HepG2 (cell line): ENCODE results near the gene AARS2. TPM values are rescaled to one million over a fixed set of nuclear protein-coding genes. Genes with fewer than 3 reads are reported as not detected.

Experiments used
- BCL6 ChIP-seq: IDR thresholded peaks from 2 replicates; pipeline ENCODE4 v1.6.1; 2016; ENCODE audit warnings: missing genetic modification reagents, missing compliant biosample characterization
- ELF4 ChIP-seq: sonication (generic); formaldehyde crosslinking; IDR thresholded peaks from 2 replicates; pipeline ENCODE4 v1.5.0; 2020; ENCODE audit warnings: missing genetic modification reagents, mild to moderate bottlenecking, moderate library complexity, borderline replicate concordance
- MYC ChIP-seq: sonication (generic); formaldehyde crosslinking; IDR thresholded peaks from 2 replicates; pipeline ENCODE4 v1.9.0; 2021; ENCODE audit warnings: missing genetic modification reagents, borderline replicate concordance
- PCBP2 ChIP-seq: fragments of 200-400 bp; formaldehyde crosslinking; optimal IDR thresholded peaks from 2 replicates; pipeline ENCODE3; 2018; ENCODE audit warnings: low read length, low read depth; ENCODE audit not compliant: poor library complexity, severe bottlenecking
- POLR2AphosphoS2 ChIP-seq: IDR thresholded peaks from 2 replicates; pipeline ENCODE4 v1.6.1; 2011; ENCODE audit warnings: low read depth, low read length, improper control_type of control experiment
- RFX1 ChIP-seq: fragments of 450-650 bp; IDR thresholded peaks from 2 replicates; pipeline ENCODE4 v1.6.1; 2017
- RXRA ChIP-seq: sonication (generic); formaldehyde crosslinking; IDR thresholded peaks from 2 replicates; pipeline ENCODE4 v1.5.1; 2020; ENCODE audit warnings: missing genetic modification reagents
- STAT5B ChIP-seq: sonication (generic); formaldehyde crosslinking; IDR thresholded peaks from 2 replicates; pipeline ENCODE4 v1.4.0; 2020; ENCODE audit warnings: missing genetic modification reagents
- TBL1XR1 ChIP-seq: fragments of 150-350 bp; IDR thresholded peaks from 2 replicates; pipeline ENCODE4 v1.6.1; 2014; ENCODE audit warnings: borderline replicate concordance, low read length; ENCODE audit not compliant: partially characterized antibody
- ZFP41 ChIP-seq: sonication (generic); formaldehyde crosslinking; IDR thresholded peaks from 2 replicates; pipeline ENCODE4 v1.4.0; 2020; ENCODE audit warnings: mild to moderate bottlenecking, missing genetic modification reagents, borderline replicate concordance
- ZNF292 ChIP-seq: sonication (generic); formaldehyde crosslinking; IDR thresholded peaks from 2 replicates; pipeline ENCODE4 v1.8.1; 2022; ENCODE audit warnings: mild to moderate bottlenecking, low read depth, missing genetic modification reagents, borderline replicate concordance
- ZNF589 ChIP-seq: sonication (generic); formaldehyde crosslinking; conservative IDR thresholded peaks from 2 replicates; pipeline ENCODE4 v1.8.0; 2022; ENCODE audit warnings: mild to moderate bottlenecking, moderate library complexity, missing genetic modification reagents
- ZNF607 ChIP-seq: sonication (generic); formaldehyde crosslinking; IDR thresholded peaks from 2 replicates; pipeline ENCODE4 v1.5.1; 2020; ENCODE audit warnings: missing genetic modification reagents, mild to moderate bottlenecking, borderline replicate concordance
- ZNF639 ChIP-seq: conservative IDR thresholded peaks from 2 replicates; pipeline ENCODE4 v1.6.1; 2018; ENCODE audit warnings: missing genetic modification reagents
- ZNF878 ChIP-seq: sonication (generic); formaldehyde crosslinking; IDR thresholded peaks from 2 replicates; pipeline ENCODE4 v1.8.1; 2023; ENCODE audit warnings: mild to moderate bottlenecking, missing genetic modification reagents, moderate library complexity
- polyA plus RNA-seq, 8 experiments: library from polyadenylated mRNA; depleted of rRNA in 3 of 8; stranded (reverse) in 7 of 8; unstranded in 1 of 8; fragments of >200 nt; fragmentation: Illumina TruSeq in 4 of 8; extraction: Trizol in 4 of 8; gene quantifications; 2 replicates each; pipeline versions ENCODE4 v1.2.1 to v1.2.3, GENCODE V29; 2011 to 2016; ENCODE audit warnings: low read depth in 4 of 8, missing spikeins in 1 of 8, mixed read lengths in 1 of 8; ENCODE audit not compliant: insufficient read depth in 1 of 8
- total RNA-seq, 5 experiments: library from RNA; depleted of rRNA; stranded (reverse); fragments of >200 nt; fragmentation: Illumina TruSeq; extraction: Trizol; gene quantifications; 2 replicates each; pipeline ENCODE4 v1.2.3, GENCODE V29; 2016; ENCODE audit warnings: low read depth in 1 of 5
- TF ChIP-seq, protein P1 (sequence below): sonication (generic); formaldehyde crosslinking; IDR thresholded peaks from 2 replicates; pipeline ENCODE4 v1.5.0; 2020; ENCODE audit warnings: missing genetic modification reagents
- TF ChIP-seq, protein P2 (sequence below): sonication (generic); formaldehyde crosslinking; IDR thresholded peaks from 2 replicates; pipeline ENCODE4 v1.5.0; 2020; ENCODE audit warnings: missing genetic modification reagents
- TF ChIP-seq, protein P3 (sequence below): sonication (generic); formaldehyde crosslinking; IDR thresholded peaks from 2 replicates; pipeline ENCODE4 v1.8.0; 2022; ENCODE audit warnings: missing genetic modification reagents, mild to moderate bottlenecking, moderate library complexity, borderline replicate concordance
- TF ChIP-seq, protein P4 (sequence below): sonication (generic); formaldehyde crosslinking; IDR thresholded peaks from 2 replicates; pipeline ENCODE4 v1.4.0; 2020; ENCODE audit warnings: mild to moderate bottlenecking, missing genetic modification reagents
- TF ChIP-seq, protein P5 (sequence below): sonication (generic); formaldehyde crosslinking; IDR thresholded peaks from 2 replicates; pipeline ENCODE4 v1.5.1; 2020; ENCODE audit warnings: mild to moderate bottlenecking, moderate library complexity, missing genetic modification reagents

Gene AARS2
- total and polyA plus RNA-seq, 2 of the 13 experiments (the other 11 are each of a cell fraction or from before 2014, with no cell fraction given): 7.5 to 24.1 TPM

DNA sequence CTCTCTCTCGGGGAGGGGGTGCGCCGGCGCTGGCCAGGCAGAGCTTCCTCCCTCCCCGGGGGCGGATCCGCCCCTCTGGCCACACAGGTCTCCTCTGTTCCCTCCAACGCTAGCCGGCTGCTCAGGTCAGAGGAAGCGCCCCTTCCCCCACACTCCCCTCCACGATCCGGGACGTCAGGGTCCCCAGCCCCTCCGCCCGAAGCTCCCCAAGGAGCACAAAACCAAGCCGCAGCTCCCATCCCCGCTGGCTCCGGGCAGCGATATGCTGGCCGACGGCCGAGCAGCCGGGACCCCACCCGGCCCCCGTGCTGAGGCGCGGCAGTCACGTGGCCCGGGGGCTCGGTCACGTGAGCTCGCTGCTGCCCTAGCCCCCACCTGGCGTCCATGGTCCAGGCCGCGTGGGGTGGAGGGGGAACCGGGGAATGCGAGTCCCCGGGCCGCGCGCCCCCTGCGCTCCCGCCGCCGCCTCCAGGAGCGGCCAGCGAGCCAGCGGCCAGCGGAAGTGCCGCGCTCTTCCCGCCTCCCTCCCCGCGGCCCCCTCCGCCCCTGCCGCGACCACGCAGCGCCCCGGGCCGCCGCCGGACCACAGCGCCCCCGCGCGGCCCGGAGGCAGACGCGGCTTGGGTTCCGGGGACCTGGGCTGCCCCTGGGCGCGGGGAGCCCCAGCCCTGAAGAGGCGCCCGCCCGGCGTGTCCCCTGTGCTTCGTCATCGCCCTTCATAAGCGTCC is 56.0 kb downstream of the AARS2 start, which contains the start of gene SLC35B2 (continued):
- TF ChIP-seq STAT5B (CRISPR knock-in tag) (no peak), ZFP41 (CRISPR knock-in tag) (peak; percentile 92; the same call in 1 of the 2 replicates), ZNF607 (CRISPR knock-in tag) (no peak), RFX1 (no peak), ELF4 (CRISPR knock-in tag) (no peak), BCL6 (CRISPR knock-in tag) (peak; percentile 31; the same call in 1 of the 2 replicates), POLR2AphosphoS2 (no peak), ZNF878 (peak; percentile 23; the same call in 1 of the 2 replicates), ZNF589 (CRISPR knock-in tag) (0 out of 2 replicates have a peak, but pooled peaks have one; percentile 52), RXRA (CRISPR knock-in tag) (peak; percentile 88), PCBP2 (no peak), ZNF639 (CRISPR knock-in tag) (peak; percentile 98), MYC (CRISPR knock-in tag) (peak; percentile 96), TBL1XR1 (no peak), ZNF292 (CRISPR knock-in tag) (peak; percentile 67; the same call in 1 of the 2 replicates)
- TF ChIP-seq, protein P1, sequence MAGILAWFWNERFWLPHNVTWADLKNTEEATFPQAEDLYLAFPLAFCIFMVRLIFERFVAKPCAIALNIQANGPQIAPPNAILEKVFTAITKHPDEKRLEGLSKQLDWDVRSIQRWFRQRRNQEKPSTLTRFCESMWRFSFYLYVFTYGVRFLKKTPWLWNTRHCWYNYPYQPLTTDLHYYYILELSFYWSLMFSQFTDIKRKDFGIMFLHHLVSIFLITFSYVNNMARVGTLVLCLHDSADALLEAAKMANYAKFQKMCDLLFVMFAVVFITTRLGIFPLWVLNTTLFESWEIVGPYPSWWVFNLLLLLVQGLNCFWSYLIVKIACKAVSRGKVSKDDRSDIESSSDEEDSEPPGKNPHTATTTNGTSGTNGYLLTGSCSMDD: no peak
- TF ChIP-seq, protein P2, sequence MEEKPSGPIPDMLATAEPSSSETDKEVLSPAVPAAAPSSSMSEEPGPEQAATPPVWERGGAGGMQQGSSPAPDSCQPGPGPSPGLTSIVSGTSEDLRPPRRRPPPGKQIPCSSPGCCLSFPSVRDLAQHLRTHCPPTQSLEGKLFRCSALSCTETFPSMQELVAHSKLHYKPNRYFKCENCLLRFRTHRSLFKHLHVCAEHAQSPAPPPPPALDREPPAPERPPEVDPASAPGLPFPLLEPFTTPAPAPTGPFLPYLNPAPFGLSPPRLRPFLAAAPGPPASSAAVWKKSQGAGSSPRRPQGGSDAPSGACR (CRISPR knock-in tag): peak; percentile 97
- TF ChIP-seq, protein P3, sequence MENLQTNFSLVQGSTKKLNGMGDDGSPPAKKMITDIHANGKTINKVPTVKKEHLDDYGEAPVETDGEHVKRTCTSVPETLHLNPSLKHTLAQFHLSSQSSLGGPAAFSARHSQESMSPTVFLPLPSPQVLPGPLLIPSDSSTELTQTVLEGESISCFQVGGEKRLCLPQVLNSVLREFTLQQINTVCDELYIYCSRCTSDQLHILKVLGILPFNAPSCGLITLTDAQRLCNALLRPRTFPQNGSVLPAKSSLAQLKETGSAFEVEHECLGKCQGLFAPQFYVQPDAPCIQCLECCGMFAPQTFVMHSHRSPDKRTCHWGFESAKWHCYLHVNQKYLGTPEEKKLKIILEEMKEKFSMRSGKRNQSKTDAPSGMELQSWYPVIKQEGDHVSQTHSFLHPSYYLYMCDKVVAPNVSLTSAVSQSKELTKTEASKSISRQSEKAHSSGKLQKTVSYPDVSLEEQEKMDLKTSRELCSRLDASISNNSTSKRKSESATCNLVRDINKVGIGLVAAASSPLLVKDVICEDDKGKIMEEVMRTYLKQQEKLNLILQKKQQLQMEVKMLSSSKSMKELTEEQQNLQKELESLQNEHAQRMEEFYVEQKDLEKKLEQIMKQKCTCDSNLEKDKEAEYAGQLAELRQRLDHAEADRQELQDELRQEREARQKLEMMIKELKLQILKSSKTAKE (CRISPR knock-in tag): peak; percentile 62; the same call in 1 of the 2 replicates
- TF ChIP-seq, protein P4, sequence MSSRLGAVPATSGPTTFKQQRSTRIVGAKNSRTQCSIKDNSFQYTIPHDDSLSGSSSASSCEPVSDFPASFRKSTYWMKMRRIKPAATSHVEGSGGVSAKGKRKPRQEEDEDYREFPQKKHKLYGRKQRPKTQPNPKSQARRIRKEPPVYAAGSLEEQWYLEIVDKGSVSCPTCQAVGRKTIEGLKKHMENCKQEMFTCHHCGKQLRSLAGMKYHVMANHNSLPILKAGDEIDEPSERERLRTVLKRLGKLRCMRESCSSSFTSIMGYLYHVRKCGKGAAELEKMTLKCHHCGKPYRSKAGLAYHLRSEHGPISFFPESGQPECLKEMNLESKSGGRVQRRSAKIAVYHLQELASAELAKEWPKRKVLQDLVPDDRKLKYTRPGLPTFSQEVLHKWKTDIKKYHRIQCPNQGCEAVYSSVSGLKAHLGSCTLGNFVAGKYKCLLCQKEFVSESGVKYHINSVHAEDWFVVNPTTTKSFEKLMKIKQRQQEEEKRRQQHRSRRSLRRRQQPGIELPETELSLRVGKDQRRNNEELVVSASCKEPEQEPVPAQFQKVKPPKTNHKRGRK: peak; percentile 78; the same call in 1 of the 2 replicates
- TF ChIP-seq, protein P5, sequence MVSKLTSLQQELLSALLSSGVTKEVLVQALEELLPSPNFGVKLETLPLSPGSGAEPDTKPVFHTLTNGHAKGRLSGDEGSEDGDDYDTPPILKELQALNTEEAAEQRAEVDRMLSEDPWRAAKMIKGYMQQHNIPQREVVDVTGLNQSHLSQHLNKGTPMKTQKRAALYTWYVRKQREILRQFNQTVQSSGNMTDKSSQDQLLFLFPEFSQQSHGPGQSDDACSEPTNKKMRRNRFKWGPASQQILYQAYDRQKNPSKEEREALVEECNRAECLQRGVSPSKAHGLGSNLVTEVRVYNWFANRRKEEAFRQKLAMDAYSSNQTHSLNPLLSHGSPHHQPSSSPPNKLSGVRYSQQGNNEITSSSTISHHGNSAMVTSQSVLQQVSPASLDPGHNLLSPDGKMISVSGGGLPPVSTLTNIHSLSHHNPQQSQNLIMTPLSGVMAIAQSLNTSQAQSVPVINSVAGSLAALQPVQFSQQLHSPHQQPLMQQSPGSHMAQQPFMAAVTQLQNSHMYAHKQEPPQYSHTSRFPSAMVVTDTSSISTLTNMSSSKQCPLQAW (CRISPR knock-in tag): peak; percentile 88; the same call in 1 of the 2 replicates
